ENCODE results near the gene ZNF316.
A peak's percentile ranks its signal among the peaks of the same experiment; 100 is the strongest.

ZNF316 gene

GRCh38 chr7:6622134-6622710 lies 14.9 kb upstream of the ZNF316 start:
- no peak for TF ChIP-seq REST (IDR thresholded peaks at IDR 0.05; ENCODE audit: insufficient read depth in 1 of 2, low read depth in 2 of 2, low read length in 2 of 2)
- TF ChIP-seq TAF1 (IDR thresholded peaks at IDR 0.05; ENCODE audit: borderline replicate concordance, insufficient read depth, low read length) = no peak
- TF ChIP-seq SIN3A (IDR thresholded peaks at IDR 0.05; ENCODE audit: borderline replicate concordance, insufficient read depth, low read length) = no peak
- TF ChIP-seq POLR2AphosphoS5 (IDR thresholded peaks at IDR 0.05; ENCODE audit: low read depth, low read length) = no peak
- no peak for TF ChIP-seq FOXP2 (optimal IDR thresholded peaks at IDR 0.05; ENCODE audit: borderline replicate concordance, extremely low read depth, extremely low read length, insufficient read depth)

- no peak for TF ChIP-seq TAF1 (IDR thresholded peaks at IDR 0.05; ENCODE audit: borderline replicate concordance, insufficient read depth, low read length)
- TF ChIP-seq REST (IDR thresholded peaks at IDR 0.05; ENCODE audit: insufficient read depth in 1 of 2, low read depth in 2 of 2, low read length in 2 of 2) = peak in 1 of 2 experiments; percentile 50; a peak in 1 of 4 replicates
- TF ChIP-seq SIN3A (IDR thresholded peaks at IDR 0.05; ENCODE audit: borderline replicate concordance, insufficient read depth, low read length) = no peak
Measured at GRCh38 chr7:6623589-6624245, 13.4 kb upstream of the ZNF316 start.

GRCh38 chr7:6624246-6624611 lies 12.9 kb upstream of the ZNF316 start:
- no peak for TF ChIP-seq REST (IDR thresholded peaks at IDR 0.05; ENCODE audit: insufficient read depth in 1 of 2, low read depth in 2 of 2, low read length in 2 of 2)
- no peak for TF ChIP-seq POLR2AphosphoS5 (IDR thresholded peaks at IDR 0.05; ENCODE audit: low read depth, low read length)
- TF ChIP-seq FOXP2 (optimal IDR thresholded peaks at IDR 0.05; ENCODE audit: borderline replicate concordance, extremely low read depth, extremely low read length, insufficient read depth) = no peak
- no peak for TF ChIP-seq SIN3A (IDR thresholded peaks at IDR 0.05; ENCODE audit: borderline replicate concordance, insufficient read depth, low read length)
- no peak for TF ChIP-seq TAF1 (IDR thresholded peaks at IDR 0.05; ENCODE audit: borderline replicate concordance, insufficient read depth, low read length)

GRCh38 chr7:6628045-6628444 lies 9.1 kb upstream of the ZNF316 start:
- no peak for TF ChIP-seq TAF1 (IDR thresholded peaks at IDR 0.05; ENCODE audit: borderline replicate concordance, insufficient read depth, low read length)
- TF ChIP-seq SIN3A (IDR thresholded peaks at IDR 0.05; ENCODE audit: borderline replicate concordance, insufficient read depth, low read length) = no peak
- no peak for TF ChIP-seq REST (IDR thresholded peaks at IDR 0.05; ENCODE audit: insufficient read depth in 1 of 2, low read depth in 2 of 2, low read length in 2 of 2)
- TF ChIP-seq FOXP2 (optimal IDR thresholded peaks at IDR 0.05; ENCODE audit: borderline replicate concordance, extremely low read depth, extremely low read length, insufficient read depth) = no peak
- no peak for TF ChIP-seq POLR2AphosphoS5 (IDR thresholded peaks at IDR 0.05; ENCODE audit: low read depth, low read length)
